WERI-Rb-1 (cell line): ENCODE data around the gene WNT3.

Source experiments
- DNase-seq: peaks from one replicate; pipeline ENCODE4 v3.0.0-alpha.2; 2020
- H3K27ac ChIP-seq: fragments of 250-450 bp; sonication (Bioruptor Pico); 2 replicates; pipeline ENCODE4 v1.5.1; 2020; ENCODE audit warnings: mild to moderate bottlenecking, moderate library complexity
- H3K27me3 ChIP-seq: fragments of 250-450 bp; sonication (Bioruptor Pico); 2 replicates; pipeline ENCODE4 v1.5.1; 2021; ENCODE audit warnings: mild to moderate bottlenecking, low read depth, moderate library complexity; ENCODE audit not compliant: insufficient read depth, severe bottlenecking
- H3K36me3 ChIP-seq: fragments of 250-450 bp; sonication (Bioruptor Pico); 2 replicates; pipeline ENCODE4 v1.5.1; 2020; ENCODE audit warnings: mild to moderate bottlenecking, moderate library complexity
- H3K4me3 ChIP-seq: 2 replicates; pipeline ENCODE4 v1.5.1; 2011; ENCODE audit warnings: low read depth, mild to moderate bottlenecking, control low read depth, low read length
- H3K9me3 ChIP-seq: fragments of 250-450 bp; sonication (Bioruptor Pico); 2 replicates; pipeline ENCODE4 v1.5.1; 2021; ENCODE audit warnings: mild to moderate bottlenecking, moderate library complexity; ENCODE audit not compliant: severe bottlenecking
- TF ChIP-seq, protein P1 (sequence below): IDR thresholded peaks from 2 replicates; pipeline ENCODE4 v1.5.1; 2011; ENCODE audit warnings: low read depth, mild to moderate bottlenecking, control low read depth, inconsistent platforms, low read length

WNT3 gene

DNA sequence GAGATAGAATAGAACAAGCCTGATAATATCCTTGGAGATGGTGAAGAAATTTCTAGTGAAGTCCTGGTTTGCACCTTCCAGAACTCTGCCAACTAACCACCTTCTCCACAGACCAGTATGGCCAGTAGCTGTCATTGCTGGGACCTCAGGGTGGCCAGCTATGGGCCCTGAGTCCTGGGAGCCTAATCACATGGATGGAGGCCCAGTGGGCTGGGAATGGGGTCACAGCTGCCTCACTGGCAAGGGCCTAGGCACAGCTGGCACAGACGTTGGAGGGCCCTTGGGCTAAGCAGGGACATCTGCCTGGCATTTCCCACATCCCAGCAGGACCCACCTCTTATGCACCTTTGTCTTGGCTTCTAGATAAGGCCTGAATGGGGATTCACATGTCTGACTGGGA is 7.6 kb upstream of the WNT3 start:
- TF ChIP-seq, protein P1, sequence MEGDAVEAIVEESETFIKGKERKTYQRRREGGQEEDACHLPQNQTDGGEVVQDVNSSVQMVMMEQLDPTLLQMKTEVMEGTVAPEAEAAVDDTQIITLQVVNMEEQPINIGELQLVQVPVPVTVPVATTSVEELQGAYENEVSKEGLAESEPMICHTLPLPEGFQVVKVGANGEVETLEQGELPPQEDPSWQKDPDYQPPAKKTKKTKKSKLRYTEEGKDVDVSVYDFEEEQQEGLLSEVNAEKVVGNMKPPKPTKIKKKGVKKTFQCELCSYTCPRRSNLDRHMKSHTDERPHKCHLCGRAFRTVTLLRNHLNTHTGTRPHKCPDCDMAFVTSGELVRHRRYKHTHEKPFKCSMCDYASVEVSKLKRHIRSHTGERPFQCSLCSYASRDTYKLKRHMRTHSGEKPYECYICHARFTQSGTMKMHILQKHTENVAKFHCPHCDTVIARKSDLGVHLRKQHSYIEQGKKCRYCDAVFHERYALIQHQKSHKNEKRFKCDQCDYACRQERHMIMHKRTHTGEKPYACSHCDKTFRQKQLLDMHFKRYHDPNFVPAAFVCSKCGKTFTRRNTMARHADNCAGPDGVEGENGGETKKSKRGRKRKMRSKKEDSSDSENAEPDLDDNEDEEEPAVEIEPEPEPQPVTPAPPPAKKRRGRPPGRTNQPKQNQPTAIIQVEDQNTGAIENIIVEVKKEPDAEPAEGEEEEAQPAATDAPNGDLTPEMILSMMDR: no peak
- Histone ChIP-seq H3K4me3 (no peak overlapping the region), H3K27me3 (no peaks in the 10 kb centered on the region), H3K9me3 (no peaks in the 10 kb centered on the region), H3K36me3 (no peaks in the 10 kb centered on the region), H3K27ac (no peak overlapping the region)
- no peak for DNase-seq

DNA sequence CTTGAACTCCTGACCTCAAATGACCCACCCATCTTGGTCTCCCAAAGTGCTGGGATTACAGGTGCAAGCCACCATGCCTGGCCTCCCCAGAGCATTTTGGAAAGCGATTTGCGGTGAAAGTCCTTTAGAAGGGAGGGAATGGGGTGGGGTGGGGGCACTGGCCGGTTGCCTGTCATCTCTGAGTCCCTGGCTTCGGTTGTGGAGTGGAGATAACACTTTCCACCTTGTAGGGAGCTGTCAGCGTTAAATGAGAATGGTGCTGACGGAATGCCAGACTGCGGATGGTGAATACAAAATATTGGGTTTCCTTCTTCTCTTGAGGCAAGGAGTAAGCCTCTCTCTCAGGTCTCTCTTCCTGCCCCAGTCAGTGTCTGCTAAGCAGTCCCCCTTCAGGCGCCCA is 5.2 kb upstream of the WNT3 start:
- Histone ChIP-seq H3K27ac (no peak overlapping the region), H3K4me3 (no peak overlapping the region), H3K36me3 (no peaks in the 10 kb centered on the region), H3K9me3 (no peaks in the 10 kb centered on the region), H3K27me3 (no peaks in the 10 kb centered on the region)
- no peak for DNase-seq
- TF ChIP-seq, protein P1: no peak

DNA sequence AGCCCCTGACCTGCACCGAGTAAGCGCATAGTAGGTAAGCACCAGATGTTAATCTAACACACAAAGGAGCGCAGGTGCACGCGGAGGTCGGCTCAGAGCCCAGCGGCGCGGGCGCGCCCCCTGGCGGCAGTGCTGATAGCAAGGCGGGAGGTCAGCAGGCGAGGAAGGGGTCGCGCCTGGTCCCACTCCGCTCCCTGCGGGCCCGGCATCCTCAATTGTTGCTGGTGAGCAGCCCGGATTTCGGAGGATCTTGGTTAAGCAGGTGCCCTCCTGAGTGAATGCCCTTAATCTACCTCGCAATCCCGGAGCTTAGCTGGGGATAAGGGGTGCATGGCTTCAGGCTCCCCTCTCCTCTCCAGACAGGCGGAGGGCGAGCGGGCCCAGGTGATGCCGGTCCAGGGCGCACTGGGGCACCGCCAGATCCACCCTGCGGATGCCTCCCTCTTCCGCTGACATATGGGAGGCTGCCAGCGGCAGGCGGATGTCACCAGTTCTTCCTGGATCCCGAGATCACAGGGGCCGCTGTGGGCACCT is 4.0 kb upstream of the WNT3 start:
- no peaks in the 10 kb centered on the region for H3K36me3 ChIP-seq
- no peaks in the 10 kb centered on the region for H3K27me3 ChIP-seq
- TF ChIP-seq, protein P1: peak; percentile 48; the same call in 1 of the 2 replicates
- no peak overlapping the region for H3K4me3 ChIP-seq
- DNase-seq: no peak
- H3K27ac ChIP-seq: no peak overlapping the region
- no peaks in the 10 kb centered on the region for H3K9me3 ChIP-seq

DNA sequence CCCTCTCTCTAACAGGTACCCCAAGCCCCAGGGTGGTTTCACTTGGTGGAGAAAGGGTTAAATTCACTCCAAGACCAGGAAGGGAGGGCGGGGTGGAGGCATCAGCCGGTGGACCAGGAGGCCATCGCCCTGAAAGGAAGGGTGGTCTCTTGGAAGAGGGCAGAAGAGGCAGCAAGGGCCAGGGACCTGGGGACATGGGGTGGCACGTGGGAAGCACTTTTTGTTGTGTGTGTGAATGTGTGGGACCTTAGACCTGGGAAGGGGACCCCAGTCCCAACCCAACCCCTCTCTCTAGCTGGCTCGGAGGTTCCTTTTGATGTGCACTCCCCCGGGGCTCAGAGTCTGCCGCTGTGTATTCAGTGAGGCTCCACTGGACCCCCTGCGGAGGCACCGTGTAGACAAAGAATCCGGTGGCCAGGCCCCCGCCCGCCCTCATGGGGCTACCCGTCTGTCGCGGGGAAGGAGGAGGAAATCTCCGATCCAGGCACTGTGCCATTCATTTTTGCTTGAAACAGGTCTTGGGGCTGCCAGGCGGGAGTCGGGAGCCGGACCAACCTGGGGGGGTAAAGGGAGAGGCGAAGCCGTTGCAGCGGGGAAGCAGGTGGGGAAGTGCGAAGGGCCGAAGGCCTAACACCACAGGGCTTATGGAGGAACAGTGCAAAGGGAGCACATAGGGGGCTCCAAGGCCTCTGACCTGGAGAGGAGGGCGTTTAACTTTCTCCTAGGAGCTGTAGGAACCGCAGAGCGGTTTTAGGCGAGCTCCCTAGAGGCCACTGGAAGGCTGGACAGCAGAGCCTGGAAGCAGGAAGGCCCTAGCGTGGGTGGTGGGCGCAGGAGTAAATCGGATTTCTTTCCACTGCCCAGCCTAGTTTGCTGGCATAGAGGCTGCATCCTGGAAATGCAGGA is 3.2 kb upstream of the WNT3 start:
- Histone ChIP-seq H3K27me3 (no peaks in the 10 kb centered on the region), H3K9me3 (no peaks in the 10 kb centered on the region), H3K4me3 (no peak overlapping the region), H3K36me3 (no peaks in the 10 kb centered on the region), H3K27ac (no peak overlapping the region)
- DNase-seq: no peak
- TF ChIP-seq, protein P1: no peak

DNA sequence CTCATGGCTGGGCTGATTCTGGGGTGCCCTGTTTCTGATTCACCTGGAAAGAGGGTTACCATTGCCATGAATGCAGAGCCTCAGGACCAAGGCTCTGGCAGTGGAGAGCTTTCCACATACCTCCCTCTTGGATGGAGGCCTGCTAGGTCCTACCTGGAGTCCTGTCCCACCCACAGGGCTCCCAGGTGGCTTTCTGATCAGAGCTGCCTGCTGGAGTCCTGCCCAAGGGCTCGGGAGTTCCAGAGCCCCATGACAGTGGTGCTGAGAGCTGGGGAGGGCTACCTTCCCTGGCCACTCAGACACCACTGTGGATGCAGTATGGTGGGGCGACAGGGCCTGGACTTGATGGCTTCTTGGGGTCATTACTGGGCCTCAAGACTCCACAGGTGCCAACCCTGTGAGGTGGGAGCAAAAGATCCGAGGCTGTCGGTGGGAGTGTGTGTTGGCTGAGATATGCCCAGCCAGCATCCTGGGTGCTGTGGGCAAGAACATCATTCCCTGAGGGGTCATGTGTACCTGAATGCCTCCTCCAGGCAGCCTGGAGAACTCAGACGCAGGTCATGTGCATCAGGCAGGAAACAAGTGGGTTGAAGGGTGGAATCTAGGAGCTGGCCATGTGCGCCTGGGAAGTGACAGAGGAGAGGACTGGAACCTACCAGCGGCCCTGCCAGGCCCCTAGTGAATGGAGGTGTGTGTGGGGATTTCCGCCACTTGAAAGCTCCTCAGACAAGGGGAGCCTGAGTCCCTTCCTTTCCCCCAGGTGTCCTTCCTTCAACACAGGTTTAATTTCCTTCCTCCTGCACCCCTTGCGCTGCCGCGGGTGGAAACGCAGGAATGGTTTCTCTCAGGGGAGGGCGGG is 2.3 kb upstream of the WNT3 start:
- DNase-seq: no peak
- Histone ChIP-seq H3K9me3 (no peaks in the 10 kb centered on the region), H3K36me3 (no peaks in the 10 kb centered on the region), H3K27me3 (no peaks in the 10 kb centered on the region), H3K4me3 (no peak overlapping the region), H3K27ac (no peak overlapping the region)
- TF ChIP-seq, protein P1: no peak
